Bronchial epithelial cell (primary cell): ENCODE measurements around the gene ABCD2. TPM values are rescaled to one million over a fixed set of nuclear protein-coding genes. Genes with fewer than 3 reads are reported as not detected.

ENCODE experiments used
- DNase-seq: peaks from one replicate; pipeline ENCODE4 v3.0.0-alpha.2; 2010; ENCODE audit warnings: low read depth
- FAIRE-seq: peaks from 2 replicates; lab custom pipeline; 2011; peaks lifted over from hg19 to GRCh38; lab: Jason Lieb, UNC
- H3K27me3 ChIP-seq: 2 replicates; pipeline ENCODE4 v1.5.1; 2011; ENCODE audit warnings: low read length; ENCODE audit not compliant: control insufficient read depth, insufficient read depth
- H3K36me3 ChIP-seq: 2 replicates; pipeline ENCODE4 v1.5.1; 2011; ENCODE audit warnings: low read length; ENCODE audit not compliant: control insufficient read depth, insufficient read depth
- H3K4me3 ChIP-seq: 2 replicates; pipeline ENCODE4 v1.5.1; 2011; ENCODE audit warnings: mild to moderate bottlenecking, low read depth, low read length, control low read depth
- CTCF ChIP-seq: IDR thresholded peaks from 2 replicates; pipeline ENCODE4 v1.5.1; 2011; ENCODE audit warnings: mild to moderate bottlenecking, moderate library complexity, low read length, control low read depth, inconsistent platforms; ENCODE audit not compliant: insufficient read depth, severe bottlenecking
- total RNA-seq: library from RNA; depleted of rRNA; stranded (reverse); fragments of >200 nt; gene quantifications from 2 replicates; pipeline ENCODE4 v1.2.1, GENCODE V29; 2014

ABCD2 gene
- total RNA-seq, 1 donor from 2014 or later = not detected

- no peaks in the 10 kb centered on the region for H3K36me3 ChIP-seq
- no peak for DNase-seq
- TF ChIP-seq CTCF = no peak
- no peaks in the 10 kb centered on the region for H3K27me3 ChIP-seq
- FAIRE-seq = no peak
- H3K4me3 ChIP-seq = no peak overlapping the region
Measured at GRCh38 chr12:39505554-39505953, 114.0 kb downstream of the ABCD2 start.

GRCh38 chr12:39505023-39505422, 114.6 kb downstream of the ABCD2 start:
- FAIRE-seq = no peak

GRCh38 chr12:39503439-39503838, 116.2 kb downstream of the ABCD2 start:
- DNase-seq (peak; percentile 85), FAIRE-seq (no peak)
- H3K27me3 ChIP-seq = no peaks in the 10 kb centered on the region
- no peaks in the 10 kb centered on the region for H3K36me3 ChIP-seq
- peak; percentile 32 for TF ChIP-seq CTCF
- no peak overlapping the region for H3K4me3 ChIP-seq

More at GRCh38 chr12:39505023-39505422, 114.6 kb downstream of the ABCD2 start:
- peak; percentile 75 for DNase-seq
- TF ChIP-seq CTCF = no peak
- Histone ChIP-seq H3K4me3 (no peak overlapping the region), H3K27me3 (no peaks in the 10 kb centered on the region), H3K36me3 (no peaks in the 10 kb centered on the region)

- TF ChIP-seq CTCF = no peak
- DNase-seq (no peak), FAIRE-seq (no peak)
- H3K36me3 ChIP-seq = no peaks in the 10 kb centered on the region
- H3K27me3 ChIP-seq = no peaks in the 10 kb centered on the region
- H3K4me3 ChIP-seq = no peak overlapping the region
Measured at GRCh38 chr12:39502726-39503125, 116.9 kb downstream of the ABCD2 start.

Other genes with a start within 250 kb of the ABCD2 start
- 37.4 and 37.6 TPM in 2 replicates for gene KIF21A, start 176.7 kb downstream of the ABCD2 start, total RNA-seq